ENCODE data around the gene KCNH5.

DNA sequence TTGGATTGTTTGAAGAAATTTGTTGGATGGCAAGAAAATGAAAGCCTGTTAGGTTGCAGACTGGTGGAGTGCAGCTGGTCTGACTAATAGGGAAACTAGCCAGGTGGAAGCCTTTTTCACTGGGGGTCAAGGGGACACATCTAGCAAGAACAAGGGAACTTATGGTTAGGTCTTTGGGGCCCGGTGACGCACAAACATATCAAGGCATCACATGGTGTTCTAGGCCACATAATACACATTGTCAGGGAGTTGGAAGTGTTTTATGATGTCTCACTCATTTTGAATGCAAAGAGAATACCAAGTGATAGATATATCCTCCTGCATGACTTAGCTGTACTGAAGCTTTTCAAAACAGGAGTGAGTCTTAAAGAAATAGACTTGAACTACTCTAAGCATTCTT lies 351.2 kb downstream of the KCNH5 start:
- TF ChIP-seq, protein P1, sequence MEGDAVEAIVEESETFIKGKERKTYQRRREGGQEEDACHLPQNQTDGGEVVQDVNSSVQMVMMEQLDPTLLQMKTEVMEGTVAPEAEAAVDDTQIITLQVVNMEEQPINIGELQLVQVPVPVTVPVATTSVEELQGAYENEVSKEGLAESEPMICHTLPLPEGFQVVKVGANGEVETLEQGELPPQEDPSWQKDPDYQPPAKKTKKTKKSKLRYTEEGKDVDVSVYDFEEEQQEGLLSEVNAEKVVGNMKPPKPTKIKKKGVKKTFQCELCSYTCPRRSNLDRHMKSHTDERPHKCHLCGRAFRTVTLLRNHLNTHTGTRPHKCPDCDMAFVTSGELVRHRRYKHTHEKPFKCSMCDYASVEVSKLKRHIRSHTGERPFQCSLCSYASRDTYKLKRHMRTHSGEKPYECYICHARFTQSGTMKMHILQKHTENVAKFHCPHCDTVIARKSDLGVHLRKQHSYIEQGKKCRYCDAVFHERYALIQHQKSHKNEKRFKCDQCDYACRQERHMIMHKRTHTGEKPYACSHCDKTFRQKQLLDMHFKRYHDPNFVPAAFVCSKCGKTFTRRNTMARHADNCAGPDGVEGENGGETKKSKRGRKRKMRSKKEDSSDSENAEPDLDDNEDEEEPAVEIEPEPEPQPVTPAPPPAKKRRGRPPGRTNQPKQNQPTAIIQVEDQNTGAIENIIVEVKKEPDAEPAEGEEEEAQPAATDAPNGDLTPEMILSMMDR (conservative IDR thresholded peaks at IDR 0.05; ENCODE audit: low read length), result no peak
- TF ChIP-seq EZH2phosphoT487 (IDR thresholded peaks at IDR 0.05; ENCODE audit: borderline replicate concordance, low read depth, low read length), result no peak

All from OCI-LY7 (cell line).